GM12891 (cell line): Measurements from ENCODE around the gene TBC1D32.

Source experiments
- POLR2A ChIP-seq: IDR thresholded peaks from 2 replicates; pipeline ENCODE4 v1.6.1; 2011; ENCODE audit warnings: low read depth, low read length, control low read depth
- POLR2AphosphoS5 ChIP-seq: IDR thresholded peaks from 2 replicates; pipeline ENCODE4 v1.6.1; 2011; ENCODE audit warnings: low read depth, low read length, control low read depth
- POU2F2 ChIP-seq: IDR thresholded peaks from 2 replicates; pipeline ENCODE4 v1.6.1; 2011; ENCODE audit warnings: low read depth, mild to moderate bottlenecking, control low read depth, low read length, moderate library complexity
- SPI1 ChIP-seq: IDR thresholded peaks from 2 replicates; pipeline ENCODE4 v1.6.1; 2011; ENCODE audit warnings: low read depth, low read length, control low read depth
- TAF1 ChIP-seq: IDR thresholded peaks from 2 replicates; pipeline ENCODE4 v1.6.1; 2011; ENCODE audit warnings: low read depth, low read length, control low read depth

DNA sequence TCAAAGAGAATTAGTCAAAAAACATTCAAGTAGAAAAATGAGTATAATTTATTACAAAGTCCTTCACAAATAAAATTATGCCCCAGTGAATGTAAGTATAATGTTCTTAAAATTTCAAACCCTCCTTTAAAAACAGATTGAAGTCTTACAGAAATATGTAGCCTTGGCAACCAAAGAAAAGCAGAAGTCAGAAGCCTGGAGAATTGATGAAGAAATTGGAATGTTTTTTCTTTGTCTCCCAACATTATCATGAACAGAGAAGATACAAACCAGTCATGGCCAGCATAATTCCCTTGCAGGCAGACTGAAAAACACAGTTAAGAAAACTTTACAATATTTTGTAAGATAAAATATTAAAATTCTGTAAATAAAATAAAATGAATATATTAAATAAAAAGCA, 221.9 kb downstream of the TBC1D32 start:
- TF ChIP-seq POLR2AphosphoS5 (no peak), POLR2A (no peak), SPI1 (no peak), TAF1 (no peak), POU2F2 (no peak)
